Loucy (cell line): ENCODE measurements around the gene FZD1.

Experiments
- H2AFZ ChIP-seq: fragments of 200-600 bp; sonication (generic); 2 replicates; pipeline ENCODE4 v1.6.0; 2016; ENCODE audit warnings: antibody characterized with exemption, mild to moderate bottlenecking, low read length, moderate library complexity
- H3F3A ChIP-seq: fragments of 200-600 bp; 2 replicates; pipeline ENCODE4 v1.6.0; 2016; ENCODE audit warnings: antibody characterized with exemption, low read depth, mild to moderate bottlenecking
- H3K27me3 ChIP-seq: fragments of 200-600 bp; sonication (generic); 2 replicates; pipeline ENCODE4 v1.6.1; 2014; ENCODE audit warnings: low read length, mild to moderate bottlenecking; ENCODE audit not compliant: insufficient read depth, poor library complexity, severe bottlenecking
- H3K36me3 ChIP-seq: fragments of 200-600 bp; sonication (generic); 2 replicates; pipeline ENCODE4 v1.6.1; 2016; ENCODE audit warnings: low read length; ENCODE audit not compliant: insufficient read depth
- H3K4me1 ChIP-seq: fragments of 200-600 bp; sonication (generic); 2 replicates; pipeline ENCODE4 v1.5.1; 2014; ENCODE audit warnings: low read length, mild to moderate bottlenecking; ENCODE audit not compliant: insufficient read depth, poor library complexity, severe bottlenecking
- H3K4me2 ChIP-seq: fragments of 200-600 bp; sonication (generic); 2 replicates; pipeline ENCODE4 v1.6.0; 2014; ENCODE audit warnings: antibody characterized with exemption, low read length, low read depth, mild to moderate bottlenecking; ENCODE audit not compliant: poor library complexity, severe bottlenecking
- H3K4me3 ChIP-seq: fragments of 200-600 bp; sonication (generic); 2 replicates; pipeline ENCODE4 v1.5.1; 2014; ENCODE audit warnings: low read length, mild to moderate bottlenecking, mixed read lengths; ENCODE audit not compliant: poor library complexity, severe bottlenecking
- H3K79me2 ChIP-seq: fragments of 200-600 bp; sonication (generic); 2 replicates; pipeline ENCODE4 v1.6.1; 2014; ENCODE audit warnings: low read length; ENCODE audit not compliant: insufficient read depth
- H3K9ac ChIP-seq: fragments of 200-600 bp; sonication (generic); 2 replicates; pipeline ENCODE4 v1.6.0; 2014; ENCODE audit warnings: mild to moderate bottlenecking, low read depth, low read length, moderate library complexity; ENCODE audit not compliant: poor library complexity, severe bottlenecking
- H3K9me2 ChIP-seq: fragments of 200-600 bp; sonication (generic); replicated peaks from 2 replicates; pipeline ENCODE4 v1.6.1; 2016; ENCODE audit warnings: low read depth, low read length, mixed read lengths
- H3K9me3 ChIP-seq: fragments of 200-600 bp; sonication (generic); 2 replicates; pipeline ENCODE4 v1.6.1; 2014; ENCODE audit warnings: mild to moderate bottlenecking, antibody characterized with exemption, low read length, low read depth; ENCODE audit not compliant: insufficient read depth
- H4K20me1 ChIP-seq: fragments of 200-600 bp; sonication (generic); 2 replicates; pipeline ENCODE4 v1.6.0; 2014; ENCODE audit warnings: antibody characterized with exemption, low read length, mild to moderate bottlenecking; ENCODE audit not compliant: insufficient read depth, poor library complexity, severe bottlenecking
- CTCF ChIP-seq: fragments of 200-600 bp; sonication (generic); conservative IDR thresholded peaks from 2 replicates; pipeline ENCODE4 v1.5.1; 2014; ENCODE audit warnings: mild to moderate bottlenecking, antibody characterized with exemption, low read length
- EZH2phosphoT487 ChIP-seq: fragments of 200-600 bp; IDR thresholded peaks from 2 replicates; pipeline ENCODE4 v1.6.1; 2018; ENCODE audit warnings: antibody characterized with exemption, mild to moderate bottlenecking, moderate library complexity, borderline replicate concordance

The FZD1 gene

GRCh38 chr7:91228927-91229558 lies 35.2 kb upstream of the FZD1 start:
- Histone ChIP-seq H3K36me3 (no peaks in the 10 kb centered on the region), H3K4me3 (no peak overlapping the region), H3K9me3 (no peaks in the 10 kb centered on the region), H4K20me1 (no peaks in the 10 kb centered on the region), H2AFZ (no peak overlapping the region), H3K27me3 (no peaks in the 10 kb centered on the region), H3K4me1 (no peaks in the 10 kb centered on the region), H3K9me2 (no peaks in the 10 kb centered on the region), H3F3A (no peaks in the 10 kb centered on the region), H3K4me2 (no peak overlapping the region), H3K9ac (no peak overlapping the region), H3K79me2 (no peaks in the 10 kb centered on the region)
- no peak for TF ChIP-seq CTCF
- TF ChIP-seq EZH2phosphoT487: no peak

GRCh38 chr7:91230100-91230499 lies 34.1 kb upstream of the FZD1 start:
- Histone ChIP-seq H3K36me3 (no peaks in the 10 kb centered on the region), H3K4me1 (no peaks in the 10 kb centered on the region), H3K79me2 (no peaks in the 10 kb centered on the region), H3F3A (no peaks in the 10 kb centered on the region), H3K4me2 (no peak overlapping the region), H3K9ac (no peak overlapping the region), H3K9me3 (no peaks in the 10 kb centered on the region), H3K9me2 (no peaks in the 10 kb centered on the region), H3K4me3 (no peak overlapping the region), H4K20me1 (no peaks in the 10 kb centered on the region), H3K27me3 (no peaks in the 10 kb centered on the region), H2AFZ (no peak overlapping the region)
- TF ChIP-seq CTCF (no peak), EZH2phosphoT487 (no peak)

- no peak for TF ChIP-seq EZH2phosphoT487
- no peak for TF ChIP-seq CTCF
- no peaks in the 10 kb centered on the region for H3K9me2 ChIP-seq
- H3K4me2 ChIP-seq: no peak overlapping the region
- H3K4me3 ChIP-seq: no peak overlapping the region
- no peak overlapping the region for H2AFZ ChIP-seq
- H3K27me3 ChIP-seq: no peaks in the 10 kb centered on the region
- H3K79me2 ChIP-seq: no peaks in the 10 kb centered on the region
- H3K36me3 ChIP-seq: no peaks in the 10 kb centered on the region
- H3F3A ChIP-seq: no peaks in the 10 kb centered on the region
- H3K4me1 ChIP-seq: no peaks in the 10 kb centered on the region
- no peaks in the 10 kb centered on the region for H3K9me3 ChIP-seq
- H3K9ac ChIP-seq: no peak overlapping the region
- H4K20me1 ChIP-seq: no peaks in the 10 kb centered on the region
Measured at GRCh38 chr7:91230503-91230902, 33.7 kb upstream of the FZD1 start.
